ENCODE data around the gene RALGAPA1. TPM values are rescaled to one million over a fixed set of nuclear protein-coding genes. Genes with fewer than 3 reads are reported as not detected.

The RALGAPA1 gene
- total and polyA plus RNA-seq, 2 experiments from 2014 or later, result 19.2 to 41.6 TPM

DNA sequence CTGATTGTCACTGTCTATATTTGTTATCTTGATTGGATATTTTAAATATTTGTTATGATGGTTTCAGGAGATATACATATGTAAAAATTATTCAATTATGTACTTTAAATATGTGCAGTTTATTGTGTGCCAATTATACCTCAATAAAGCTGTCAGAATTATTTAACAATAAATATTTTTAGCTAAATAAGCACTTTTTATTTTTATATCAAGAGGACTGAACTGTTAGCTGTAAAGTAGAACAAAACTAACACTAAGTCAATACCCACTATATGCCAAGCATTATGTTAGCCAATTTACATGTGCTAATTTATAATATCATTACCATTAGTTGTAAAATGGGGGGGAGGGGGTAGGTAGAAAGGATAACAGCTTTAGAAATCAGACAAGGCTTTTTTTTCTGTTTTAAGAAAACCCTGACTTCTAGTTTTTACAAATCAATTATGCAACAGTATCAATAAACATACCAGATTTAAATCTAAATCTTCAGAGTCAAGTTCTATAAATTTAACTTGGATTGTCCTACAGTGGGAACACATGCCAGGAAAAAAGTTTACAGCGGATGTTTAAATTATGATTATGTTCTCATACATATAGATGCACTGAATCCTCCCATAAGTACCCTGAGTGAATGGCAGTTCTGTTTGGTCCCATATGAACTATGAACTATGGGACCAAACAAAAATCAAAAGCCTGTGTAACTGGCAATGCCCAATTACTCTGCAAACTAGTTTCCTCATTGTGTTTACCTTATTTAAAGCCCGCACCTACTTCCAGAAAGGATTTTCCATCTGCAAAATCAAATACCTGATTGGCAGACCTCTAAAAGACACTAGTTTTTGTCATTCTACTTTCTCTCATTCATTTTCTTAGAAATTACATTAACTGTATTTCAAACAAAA lies 2.8 kb downstream of the RALGAPA1 start:
- TF ChIP-seq, protein P1, sequence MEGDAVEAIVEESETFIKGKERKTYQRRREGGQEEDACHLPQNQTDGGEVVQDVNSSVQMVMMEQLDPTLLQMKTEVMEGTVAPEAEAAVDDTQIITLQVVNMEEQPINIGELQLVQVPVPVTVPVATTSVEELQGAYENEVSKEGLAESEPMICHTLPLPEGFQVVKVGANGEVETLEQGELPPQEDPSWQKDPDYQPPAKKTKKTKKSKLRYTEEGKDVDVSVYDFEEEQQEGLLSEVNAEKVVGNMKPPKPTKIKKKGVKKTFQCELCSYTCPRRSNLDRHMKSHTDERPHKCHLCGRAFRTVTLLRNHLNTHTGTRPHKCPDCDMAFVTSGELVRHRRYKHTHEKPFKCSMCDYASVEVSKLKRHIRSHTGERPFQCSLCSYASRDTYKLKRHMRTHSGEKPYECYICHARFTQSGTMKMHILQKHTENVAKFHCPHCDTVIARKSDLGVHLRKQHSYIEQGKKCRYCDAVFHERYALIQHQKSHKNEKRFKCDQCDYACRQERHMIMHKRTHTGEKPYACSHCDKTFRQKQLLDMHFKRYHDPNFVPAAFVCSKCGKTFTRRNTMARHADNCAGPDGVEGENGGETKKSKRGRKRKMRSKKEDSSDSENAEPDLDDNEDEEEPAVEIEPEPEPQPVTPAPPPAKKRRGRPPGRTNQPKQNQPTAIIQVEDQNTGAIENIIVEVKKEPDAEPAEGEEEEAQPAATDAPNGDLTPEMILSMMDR (IDR thresholded peaks at IDR 0.05; ENCODE audit: poor library complexity), result no peak
- no peak for TF ChIP-seq EZH2phosphoT487 (IDR thresholded peaks at IDR 0.05; ENCODE audit: low read depth, severe bottlenecking, unreplicated experiment)
- TF ChIP-seq EZH2 (IDR thresholded peaks at IDR 0.05; ENCODE audit: borderline replicate concordance), result no peak
- no peak overlapping the region for H2AFZ ChIP-seq
- no peak overlapping the region for H3K4me3 ChIP-seq
- H3K4me1 ChIP-seq (ENCODE audit: insufficient read depth), result peaks cover 18% of the 10 kb centered on the region
- no peaks in the 10 kb centered on the region for H3K27me3 ChIP-seq
- H3K9me2 ChIP-seq (replicated peaks; ENCODE audit: insufficient read depth), result no peaks in the 10 kb centered on the region
- H3K36me3 ChIP-seq (replicated peaks; ENCODE audit: insufficient read depth, low read depth), result no peaks in the 10 kb centered on the region
- no peak for DNase-seq (ENCODE audit: low spot score)
- peaks cover 72% of the 10 kb centered on the region for H3K79me2 ChIP-seq
- H4K20me1 ChIP-seq (ENCODE audit: insufficient read depth, poor library complexity, severe bottlenecking), result peaks cover 33% of the 10 kb centered on the region
- WGBS (ENCODE audit: low lambda C conversion rate, missing lambda C conversion rate), result 74% methylated on average over 2 of the region's 2 CpGs
- no peak overlapping the region for H3K27ac ChIP-seq
- H3K4me2 ChIP-seq, result peak overlapping the region; percentile 93
- H3K9me3 ChIP-seq (ENCODE audit: low read depth), result no peaks in the 10 kb centered on the region

DNA sequence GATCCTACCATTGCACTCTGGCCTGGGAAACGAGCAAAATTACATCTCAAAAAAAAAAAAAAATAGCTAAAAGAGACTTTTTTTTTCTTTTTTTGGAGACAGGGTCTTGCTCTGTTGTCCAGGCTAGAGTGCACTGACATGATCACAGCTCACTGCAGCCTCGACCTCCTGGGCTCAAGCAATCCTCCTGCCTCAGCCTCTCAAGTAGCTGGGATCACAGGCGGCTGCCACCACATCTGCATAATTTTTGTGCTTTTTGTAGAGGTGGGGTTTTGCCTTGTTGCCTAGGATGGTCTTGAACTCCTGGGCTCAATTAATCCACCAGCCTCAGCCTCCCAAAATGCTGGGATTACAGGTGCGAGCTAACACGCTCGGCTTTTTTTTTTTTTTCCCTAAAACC lies 11.3 kb downstream of the RALGAPA1 start:
- H3K79me2 ChIP-seq, result peaks cover 99% of the 10 kb centered on the region
- TF ChIP-seq EZH2 (IDR thresholded peaks at IDR 0.05; ENCODE audit: borderline replicate concordance) (no peak), EZH2phosphoT487 (IDR thresholded peaks at IDR 0.05; ENCODE audit: low read depth, severe bottlenecking, unreplicated experiment) (no peak)
- TF ChIP-seq, protein P1 (IDR thresholded peaks at IDR 0.05; ENCODE audit: poor library complexity), result no peak

DNA sequence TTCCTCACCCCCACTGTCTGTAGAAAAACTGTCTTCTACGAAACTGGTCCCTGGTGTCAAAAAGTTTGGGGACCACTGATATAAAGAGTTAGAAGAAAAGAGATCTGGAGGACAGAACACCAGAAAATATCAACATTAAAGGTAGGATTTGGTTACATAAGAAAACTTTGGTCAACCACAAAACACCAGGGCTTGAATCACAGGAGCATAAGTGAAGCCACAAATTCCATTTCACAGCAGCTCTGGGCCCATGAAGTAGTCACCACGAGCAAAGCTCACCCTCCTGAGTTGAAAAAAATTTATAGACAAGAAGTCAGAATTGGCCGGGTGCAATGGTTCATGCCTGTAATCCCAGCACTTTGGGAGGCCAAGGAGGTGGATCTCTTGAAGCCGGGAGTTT lies 19.4 kb downstream of the RALGAPA1 start:
- no peak for TF ChIP-seq EZH2 (IDR thresholded peaks at IDR 0.05; ENCODE audit: borderline replicate concordance)
- Histone ChIP-seq H3K4me1 (ENCODE audit: insufficient read depth) (no peaks in the 10 kb centered on the region), H3K4me3 (no peak overlapping the region), H3K27me3 (no peaks in the 10 kb centered on the region), H3K4me2 (no peak overlapping the region), H3K9me2 (replicated peaks; ENCODE audit: insufficient read depth) (no peaks in the 10 kb centered on the region), H3K79me2 (peaks cover 88% of the 10 kb centered on the region), H2AFZ (no peak overlapping the region), H4K20me1 (ENCODE audit: insufficient read depth, poor library complexity, severe bottlenecking) (peaks cover 26% of the 10 kb centered on the region), H3K27ac (no peak overlapping the region), H3K9me3 (ENCODE audit: low read depth) (no peaks in the 10 kb centered on the region), H3K36me3 (replicated peaks; ENCODE audit: insufficient read depth, low read depth) (no peaks in the 10 kb centered on the region)
- WGBS (ENCODE audit: low lambda C conversion rate, missing lambda C conversion rate), result 95% methylated on average over 4 of the region's 4 CpGs
- DNase-seq (ENCODE audit: low spot score), result no peak

More for the DNA sequence above, 11.3 kb downstream of the RALGAPA1 start:
- Histone ChIP-seq H3K9me2 (replicated peaks; ENCODE audit: insufficient read depth) (no peaks in the 10 kb centered on the region), H4K20me1 (ENCODE audit: insufficient read depth, poor library complexity, severe bottlenecking) (peaks cover 40% of the 10 kb centered on the region), H3K27me3 (no peaks in the 10 kb centered on the region), H3K4me1 (ENCODE audit: insufficient read depth) (no peaks in the 10 kb centered on the region), H3K4me3 (no peak overlapping the region), H2AFZ (no peak overlapping the region), H3K36me3 (replicated peaks; ENCODE audit: insufficient read depth, low read depth) (no peaks in the 10 kb centered on the region), H3K4me2 (no peak overlapping the region), H3K27ac (no peak overlapping the region), H3K9me3 (ENCODE audit: low read depth) (no peaks in the 10 kb centered on the region)
- 92% methylated on average over 6 of the region's 6 CpGs for WGBS (ENCODE audit: low lambda C conversion rate, missing lambda C conversion rate)
- DNase-seq (ENCODE audit: low spot score), result no peak

DNA sequence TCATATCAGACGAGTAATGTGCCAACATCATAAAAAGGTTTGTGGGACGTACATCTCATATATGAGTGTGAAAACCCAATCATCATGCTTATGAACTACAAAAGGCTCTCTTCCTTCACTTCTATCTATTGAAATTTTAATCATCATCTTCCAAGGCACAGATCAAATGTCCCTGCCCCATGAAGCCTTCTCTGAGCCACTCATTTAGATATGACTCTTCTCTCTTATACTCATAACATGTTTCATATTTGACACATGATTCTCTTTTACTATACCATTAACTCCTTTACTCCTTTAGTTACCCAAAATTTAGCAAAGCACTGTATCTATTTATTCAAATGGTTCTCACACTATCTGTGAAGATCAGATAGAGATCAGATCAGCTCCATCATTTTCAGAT lies 22.2 kb downstream of the RALGAPA1 start:
- H3K9me2 ChIP-seq (replicated peaks; ENCODE audit: insufficient read depth), result no peaks in the 10 kb centered on the region
- H2AFZ ChIP-seq, result no peak overlapping the region
- H3K27ac ChIP-seq, result no peak overlapping the region
- no peaks in the 10 kb centered on the region for H3K4me1 ChIP-seq (ENCODE audit: insufficient read depth)
- H3K36me3 ChIP-seq (replicated peaks; ENCODE audit: insufficient read depth, low read depth), result no peaks in the 10 kb centered on the region
- H3K4me2 ChIP-seq, result no peak overlapping the region
- H3K79me2 ChIP-seq, result peaks cover 87% of the 10 kb centered on the region
- WGBS (ENCODE audit: low lambda C conversion rate, missing lambda C conversion rate), result 87% methylated on average over 2 of the region's 2 CpGs
- DNase-seq (ENCODE audit: low spot score), result no peak
- TF ChIP-seq EZH2 (IDR thresholded peaks at IDR 0.05; ENCODE audit: borderline replicate concordance) (no peak), EZH2phosphoT487 (IDR thresholded peaks at IDR 0.05; ENCODE audit: low read depth, severe bottlenecking, unreplicated experiment) (no peak)
- TF ChIP-seq, protein P1 (IDR thresholded peaks at IDR 0.05; ENCODE audit: poor library complexity), result no peak
- no peaks in the 10 kb centered on the region for H3K9me3 ChIP-seq (ENCODE audit: low read depth)
- no peaks in the 10 kb centered on the region for H3K27me3 ChIP-seq
- H4K20me1 ChIP-seq (ENCODE audit: insufficient read depth, poor library complexity, severe bottlenecking), result peaks cover 25% of the 10 kb centered on the region
- H3K4me3 ChIP-seq, result no peak overlapping the region

Data from hepatocyte (in vitro differentiated cells).